ENCODE data around the gene WWOX. TPM values are rescaled to one million over a fixed set of nuclear protein-coding genes. Genes with fewer than 3 reads are reported as not detected.

WWOX gene
- total and polyA plus RNA-seq, 2 of the 8 experiments (the other 6 are each of a cell fraction or from before 2014, with no cell fraction given): 5.4 to 16.7 TPM

DNA sequence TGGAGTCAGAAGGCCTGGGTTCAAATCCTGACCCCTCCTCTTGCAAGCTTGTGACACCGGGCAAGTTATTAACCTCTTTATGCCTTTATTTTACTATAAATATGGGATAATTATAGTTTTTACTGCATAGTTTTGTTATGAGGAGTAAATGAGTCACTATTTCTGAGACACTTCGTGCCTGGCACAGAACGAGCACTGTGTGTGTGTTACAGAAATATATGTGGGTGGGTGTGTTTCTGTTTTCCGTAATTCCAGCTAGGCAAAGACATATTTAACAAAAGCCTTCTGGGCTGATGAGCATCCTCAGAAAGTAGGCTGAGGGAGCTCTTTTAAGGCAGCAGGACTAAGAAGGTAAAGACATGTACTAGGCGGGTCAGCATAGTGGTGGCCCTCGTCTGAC, 1083.2 kb downstream of the WWOX start:
- no peak for DNase-seq (ENCODE audit: low read depth in 1 of 2, low spot score in 2 of 2)
- no peak overlapping the region for H3K4me2 ChIP-seq (ENCODE audit: insufficient read depth in 1 of 2, low read depth in 2 of 2, low read length in 2 of 2)
- H3K4me1 ChIP-seq (replicated peaks in 1 of 4; ENCODE audit: control insufficient read depth in 3 of 4, insufficient read depth in 4 of 4, low read length in 3 of 4): no peaks in the 10 kb centered on the region
- no peaks in the 10 kb centered on the region for H3K79me2 ChIP-seq (ENCODE audit: control insufficient read depth in 1 of 2, insufficient read depth in 2 of 2, low read length in 2 of 2)
- no peak overlapping the region for H3K9ac ChIP-seq (replicated peaks in 1 of 4; ENCODE audit: extremely low read depth in 1 of 4, low read depth in 3 of 4, low read length in 3 of 4)
- no peak for FAIRE-seq
- H2BK5ac ChIP-seq (ENCODE audit: low read depth, low read length): no peak overlapping the region
- no peak overlapping the region for H4K8ac ChIP-seq (ENCODE audit: extremely low read depth, insufficient read depth, low read length)
- H2BK120ac ChIP-seq (replicated peaks; ENCODE audit: low read depth, low read length): no peak overlapping the region
- H4K5ac ChIP-seq (ENCODE audit: insufficient read length, low read depth, low read length): no peak overlapping the region
- no peaks in the 10 kb centered on the region for H3K36me3 ChIP-seq (ENCODE audit: control insufficient read depth in 2 of 4, insufficient read depth in 4 of 4, low read length in 3 of 4)
- no peak overlapping the region for H3K4ac ChIP-seq (replicated peaks; ENCODE audit: insufficient read length, low read depth, low read length)
- H2BK12ac ChIP-seq (ENCODE audit: low read depth, low read length): no peak overlapping the region
- H2AFZ ChIP-seq (ENCODE audit: low read length): no peak overlapping the region
- H3K27me3 ChIP-seq (replicated peaks in 1 of 4; ENCODE audit: control insufficient read depth in 3 of 4, extremely low read depth in 1 of 4, insufficient read depth in 3 of 4, low read length in 3 of 4): no peaks in the 10 kb centered on the region
- H3K4me3 ChIP-seq (ENCODE audit: extremely low read depth in 1 of 4, insufficient read depth in 2 of 4, low read depth in 3 of 4, low read length in 4 of 4): no peak overlapping the region
- no peak overlapping the region for H2BK15ac ChIP-seq (ENCODE audit: low read length)
- no peak overlapping the region for H2AK5ac ChIP-seq (ENCODE audit: low read depth, low read length)
- ChIA-PET POLR2A (ENCODE audit: partially characterized antibody) (interaction anchor here (0.5 to 1.4 kb wide), 2 partner anchors 14 to 420 kb away, joined by 3 to 4 read pairs; no protein-coding TSS in a partner anchor), CTCF (ENCODE audit: partially characterized antibody) (no interaction called here)
- no peak overlapping the region for H3K27ac ChIP-seq (ENCODE audit: low read depth, low read length)
- H3K23ac ChIP-seq (ENCODE audit: insufficient read length): no peak overlapping the region
- H2BK20ac ChIP-seq (ENCODE audit: low read length): no peak overlapping the region
- H3K79me1 ChIP-seq (ENCODE audit: low read depth, low read length): no peaks in the 10 kb centered on the region
- H4K20me1 ChIP-seq (replicated peaks in 1 of 2; ENCODE audit: control insufficient read depth in 1 of 2, insufficient read depth in 2 of 2, low read length in 2 of 2): no peaks in the 10 kb centered on the region
- H4K91ac ChIP-seq (replicated peaks; ENCODE audit: insufficient read length, low read length): no peak overlapping the region
- H3K14ac ChIP-seq (ENCODE audit: insufficient read length): no peak overlapping the region
- 85% methylated on average over 6 of the region's 6 CpGs; no CpG with 5 or more reads in 1 of the 2 experiments for WGBS, 2 experiments (ENCODE audit: extremely low coverage in 1 of 2, insufficient coverage in 1 of 2, insufficient read length in 1 of 2, insufficient replicate concordance in 2 of 2, low coverage in 1 of 2, low lambda C conversion rate in 2 of 2, missing lambda C conversion rate in 1 of 2)
- H3K23me2 ChIP-seq (ENCODE audit: low read depth, low read length): no peaks in the 10 kb centered on the region; the same call in 1 of the 2 replicates
- H3K56ac ChIP-seq (replicated peaks; ENCODE audit: insufficient read length, low read depth, low read length): no peak overlapping the region
- no peak overlapping the region for H3K18ac ChIP-seq (ENCODE audit: extremely low read depth, low read length)
- 0 out of 4 replicates have a peak, but pooled peaks cover 0 to 4% of the 10 kb centered on the region in 2 experiments for H3K9me3 ChIP-seq (ENCODE audit: insufficient read depth in 2 of 2, low read depth in 1 of 2, low read length in 1 of 2)
- TF ChIP-seq CHD2 (IDR thresholded peaks at IDR 0.05; ENCODE audit: low read length): no peak
- TF ChIP-seq, protein P1, sequence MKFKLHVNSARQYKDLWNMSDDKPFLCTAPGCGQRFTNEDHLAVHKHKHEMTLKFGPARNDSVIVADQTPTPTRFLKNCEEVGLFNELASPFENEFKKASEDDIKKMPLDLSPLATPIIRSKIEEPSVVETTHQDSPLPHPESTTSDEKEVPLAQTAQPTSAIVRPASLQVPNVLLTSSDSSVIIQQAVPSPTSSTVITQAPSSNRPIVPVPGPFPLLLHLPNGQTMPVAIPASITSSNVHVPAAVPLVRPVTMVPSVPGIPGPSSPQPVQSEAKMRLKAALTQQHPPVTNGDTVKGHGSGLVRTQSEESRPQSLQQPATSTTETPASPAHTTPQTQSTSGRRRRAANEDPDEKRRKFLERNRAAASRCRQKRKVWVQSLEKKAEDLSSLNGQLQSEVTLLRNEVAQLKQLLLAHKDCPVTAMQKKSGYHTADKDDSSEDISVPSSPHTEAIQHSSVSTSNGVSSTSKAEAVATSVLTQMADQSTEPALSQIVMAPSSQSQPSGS (IDR thresholded peaks at IDR 0.05; ENCODE audit: low read length): no peak
- TF ChIP-seq YY1 (IDR thresholded peaks at IDR 0.05; ENCODE audit: low read depth, low read length): no peak
- TF ChIP-seq JUND (IDR thresholded peaks at IDR 0.05; ENCODE audit: low read length): no peak
- TF ChIP-seq, protein P2, sequence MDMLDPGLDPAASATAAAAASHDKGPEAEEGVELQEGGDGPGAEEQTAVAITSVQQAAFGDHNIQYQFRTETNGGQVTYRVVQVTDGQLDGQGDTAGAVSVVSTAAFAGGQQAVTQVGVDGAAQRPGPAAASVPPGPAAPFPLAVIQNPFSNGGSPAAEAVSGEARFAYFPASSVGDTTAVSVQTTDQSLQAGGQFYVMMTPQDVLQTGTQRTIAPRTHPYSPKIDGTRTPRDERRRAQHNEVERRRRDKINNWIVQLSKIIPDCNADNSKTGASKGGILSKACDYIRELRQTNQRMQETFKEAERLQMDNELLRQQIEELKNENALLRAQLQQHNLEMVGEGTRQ (IDR thresholded peaks at IDR 0.05; ENCODE audit: low read length): no peak
- TF ChIP-seq GABPA (IDR thresholded peaks at IDR 0.05; ENCODE audit: borderline replicate concordance, insufficient read depth, low read length): no peak
- TF ChIP-seq MAFK (IDR thresholded peaks at IDR 0.05; ENCODE audit: low read depth, low read length): no peak
- TF ChIP-seq JUN (IDR thresholded peaks at IDR 0.05; ENCODE audit: low read depth, low read length): no peak
- TF ChIP-seq PHF8 (conservative IDR thresholded peaks at IDR 0.05; ENCODE audit: low read depth, low read length): no peak
- TF ChIP-seq TAF7 (optimal IDR thresholded peaks at IDR 0.05; ENCODE audit: borderline replicate concordance, low read depth, low read length): no peak
- TF ChIP-seq SIRT6 (IDR thresholded peaks at IDR 0.05; ENCODE audit: low read length): no peak
- no peak for TF ChIP-seq CREB1 (IDR thresholded peaks at IDR 0.05)
- TF ChIP-seq SIX5 (IDR thresholded peaks at IDR 0.05; ENCODE audit: low read depth, low read length): no peak

All from H1 (cell line).